ENCODE data around the gene LIG1.

DNA sequence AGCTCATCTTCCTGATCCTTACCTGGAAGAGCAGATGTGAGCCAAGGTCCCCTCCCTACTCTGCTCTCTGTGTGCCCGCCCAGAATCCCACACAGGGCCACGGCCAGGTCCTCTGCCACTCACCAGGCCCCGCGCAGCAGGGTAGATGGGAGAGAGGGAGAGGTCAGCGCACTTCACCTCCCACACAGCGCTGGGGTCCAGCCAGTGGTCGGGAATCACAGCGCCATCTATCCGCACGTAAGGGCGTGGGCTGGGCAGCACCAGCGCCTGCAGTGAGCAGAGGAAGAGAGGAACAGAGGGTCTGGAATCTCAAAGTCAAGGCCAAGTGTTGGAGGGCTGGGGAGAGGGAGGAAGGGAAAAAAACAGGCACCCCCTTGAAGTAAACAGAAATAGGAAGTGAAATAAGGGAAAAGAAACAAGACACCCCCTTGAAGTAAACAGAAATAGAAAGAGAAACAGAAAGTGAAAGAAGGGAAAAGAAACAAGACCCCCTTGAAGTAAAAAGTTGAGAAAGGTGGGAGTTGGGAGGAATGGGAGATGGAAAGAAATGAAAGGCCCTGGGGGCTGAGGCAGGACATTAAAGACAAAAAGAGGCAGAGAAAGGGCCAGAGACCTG is 52.5 kb downstream of the LIG1 start:
- TF ChIP-seq POLR2A (IDR thresholded peaks at IDR 0.05), result no peak
- TF ChIP-seq, protein P1, sequence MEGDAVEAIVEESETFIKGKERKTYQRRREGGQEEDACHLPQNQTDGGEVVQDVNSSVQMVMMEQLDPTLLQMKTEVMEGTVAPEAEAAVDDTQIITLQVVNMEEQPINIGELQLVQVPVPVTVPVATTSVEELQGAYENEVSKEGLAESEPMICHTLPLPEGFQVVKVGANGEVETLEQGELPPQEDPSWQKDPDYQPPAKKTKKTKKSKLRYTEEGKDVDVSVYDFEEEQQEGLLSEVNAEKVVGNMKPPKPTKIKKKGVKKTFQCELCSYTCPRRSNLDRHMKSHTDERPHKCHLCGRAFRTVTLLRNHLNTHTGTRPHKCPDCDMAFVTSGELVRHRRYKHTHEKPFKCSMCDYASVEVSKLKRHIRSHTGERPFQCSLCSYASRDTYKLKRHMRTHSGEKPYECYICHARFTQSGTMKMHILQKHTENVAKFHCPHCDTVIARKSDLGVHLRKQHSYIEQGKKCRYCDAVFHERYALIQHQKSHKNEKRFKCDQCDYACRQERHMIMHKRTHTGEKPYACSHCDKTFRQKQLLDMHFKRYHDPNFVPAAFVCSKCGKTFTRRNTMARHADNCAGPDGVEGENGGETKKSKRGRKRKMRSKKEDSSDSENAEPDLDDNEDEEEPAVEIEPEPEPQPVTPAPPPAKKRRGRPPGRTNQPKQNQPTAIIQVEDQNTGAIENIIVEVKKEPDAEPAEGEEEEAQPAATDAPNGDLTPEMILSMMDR (IDR thresholded peaks at IDR 0.05), result no peak
